Dendritic cell treated with granulocyte-macrophage colony-stimulating factor and Interleukin-4, amounts not matched to agents 40 ng/mL and 50 ng/mL, for 4 days (primary cell): ENCODE results near the gene SLC30A2.

ENCODE experiments used
- H3K27ac Mint-ChIP-seq: one replicate; pipeline ENCODE4 v1.8.0; 2022; ENCODE audit warnings: mild to moderate bottlenecking, mixed read lengths
- H3K27me3 Mint-ChIP-seq: one replicate; pipeline ENCODE4 v1.8.0; 2022; ENCODE audit warnings: mild to moderate bottlenecking, mixed read lengths
- H3K36me3 Mint-ChIP-seq: one replicate; pipeline ENCODE4 v1.8.0; 2022; ENCODE audit warnings: low read depth, mixed read lengths
- H3K4me1 Mint-ChIP-seq: one replicate; pipeline ENCODE4 v1.8.0; 2022; ENCODE audit warnings: low read depth, mixed read lengths
- H3K4me3 Mint-ChIP-seq: one replicate; pipeline ENCODE4 v1.8.0; 2022; ENCODE audit warnings: mild to moderate bottlenecking, moderate library complexity, mixed read lengths
- H3K9me3 Mint-ChIP-seq: one replicate; pipeline ENCODE4 v1.8.0; 2022; ENCODE audit warnings: mixed read lengths
- intact Hi-C: fragments of 100-400 bp; cut with micrococcal nuclease; formaldehyde crosslinking; loops from one replicate; pipeline ENCODE4 v1.15.0; 2022

SLC30A2 gene

GRCh38 chr1:26041401-26041800 lies 4.5 kb downstream of the SLC30A2 start:
- H3K4me1 Mint-ChIP-seq = peaks cover 3% of the 10 kb centered on the region

GRCh38 chr1:26038904-26039303 lies 7.0 kb downstream of the SLC30A2 start:
- H3K4me3 Mint-ChIP-seq = no peak overlapping the region
- H3K4me1 Mint-ChIP-seq = peaks cover 21% of the 10 kb centered on the region
- peaks cover 7% of the 10 kb centered on the region for H3K36me3 Mint-ChIP-seq

More at GRCh38 chr1:26041401-26041800, 4.5 kb downstream of the SLC30A2 start:
- intact Hi-C loops = no loop called here
- Mint-ChIP-seq H3K9me3 (no peaks in the 10 kb centered on the region), H3K27ac (no peak overlapping the region), H3K36me3 (no peaks in the 10 kb centered on the region), H3K4me3 (no peak overlapping the region), H3K27me3 (peaks cover 73% of the 10 kb centered on the region)

GRCh38 chr1:26038477-26038876 lies 7.4 kb downstream of the SLC30A2 start:
- Mint-ChIP-seq H3K27me3 (peaks cover 65% of the 10 kb centered on the region), H3K36me3 (peaks cover 7% of the 10 kb centered on the region), H3K4me3 (no peak overlapping the region), H3K27ac (no peak overlapping the region), H3K9me3 (no peaks in the 10 kb centered on the region), H3K4me1 (peaks cover 21% of the 10 kb centered on the region)
- intact Hi-C loops = loop anchor here (5.0 kb wide), 1 partner anchor 124 kb away; no protein-coding TSS in a partner anchor

More at GRCh38 chr1:26038904-26039303, 7.0 kb downstream of the SLC30A2 start:
- Mint-ChIP-seq H3K27ac (no peak overlapping the region), H3K27me3 (peaks cover 65% of the 10 kb centered on the region), H3K9me3 (no peaks in the 10 kb centered on the region)
- intact Hi-C loops = loop anchor here (5.0 kb wide), 1 partner anchor 123 kb away; no protein-coding TSS in a partner anchor

- intact Hi-C loops = loop anchor here (5.0 kb wide), 1 partner anchor 124 kb away; no protein-coding TSS in a partner anchor
- H3K9me3 Mint-ChIP-seq = no peaks in the 10 kb centered on the region
- peaks cover 21% of the 10 kb centered on the region for H3K4me1 Mint-ChIP-seq
- no peak overlapping the region for H3K4me3 Mint-ChIP-seq
- peaks cover 7% of the 10 kb centered on the region for H3K36me3 Mint-ChIP-seq
- H3K27me3 Mint-ChIP-seq = peaks cover 60% of the 10 kb centered on the region
- no peak overlapping the region for H3K27ac Mint-ChIP-seq
These were observed 8.0 kb downstream of the SLC30A2 start for GRCh38 chr1:26037904-26038303.

- Mint-ChIP-seq H3K36me3 (peaks cover 7% of the 10 kb centered on the region), H3K27me3 (peaks cover 62% of the 10 kb centered on the region), H3K4me1 (peaks cover 32% of the 10 kb centered on the region), H3K4me3 (no peak overlapping the region), H3K9me3 (no peaks in the 10 kb centered on the region), H3K27ac (no peak overlapping the region)
- intact Hi-C loops = loop anchor here (5.0 kb wide), 1 partner anchor 125 kb away; no protein-coding TSS in a partner anchor
These were observed 9.1 kb downstream of the SLC30A2 start for GRCh38 chr1:26036756-26037281.

- Mint-ChIP-seq H3K27me3 (peaks cover 59% of the 10 kb centered on the region), H3K9me3 (no peaks in the 10 kb centered on the region), H3K4me1 (peaks cover 35% of the 10 kb centered on the region), H3K27ac (peak overlapping the region; percentile 81), H3K4me3 (peak overlapping the region; percentile 93), H3K36me3 (peaks cover 7% of the 10 kb centered on the region)
- intact Hi-C loops = loop anchor here (5.0 kb wide), 1 partner anchor 126 kb away; no protein-coding TSS in a partner anchor
These were observed 9.8 kb downstream of the SLC30A2 start for GRCh38 chr1:26035959-26036755.

- H3K36me3 Mint-ChIP-seq = peaks cover 7% of the 10 kb centered on the region
- peaks cover 63% of the 10 kb centered on the region for H3K27me3 Mint-ChIP-seq
- intact Hi-C loops = loop anchor here (5.0 kb wide), 1 partner anchor 127 kb away; no protein-coding TSS in a partner anchor
- H3K4me3 Mint-ChIP-seq = peak overlapping the region; percentile 93
- H3K27ac Mint-ChIP-seq = peak overlapping the region; percentile 81
- H3K4me1 Mint-ChIP-seq = peaks cover 41% of the 10 kb centered on the region
- H3K9me3 Mint-ChIP-seq = no peaks in the 10 kb centered on the region
These were observed 10.5 kb downstream of the SLC30A2 start for GRCh38 chr1:26035203-26035958.

GRCh38 chr1:26034504-26035202 lies 11.3 kb downstream of the SLC30A2 start:
- intact Hi-C loops = loop anchor here (5.0 kb wide), 1 partner anchor 128 kb away; no protein-coding TSS in a partner anchor
- H3K27me3 Mint-ChIP-seq = peaks cover 61% of the 10 kb centered on the region
- peak overlapping the region; percentile 81 for H3K27ac Mint-ChIP-seq
- peaks cover 41% of the 10 kb centered on the region for H3K4me1 Mint-ChIP-seq
- peak overlapping the region; percentile 93 for H3K4me3 Mint-ChIP-seq
- H3K9me3 Mint-ChIP-seq = no peaks in the 10 kb centered on the region
- peaks cover 7% of the 10 kb centered on the region for H3K36me3 Mint-ChIP-seq

GRCh38 chr1:26032656-26033357 lies 13.1 kb downstream of the SLC30A2 start:
- no peak overlapping the region for H3K4me3 Mint-ChIP-seq
- peak overlapping the region; percentile 11 for H3K27ac Mint-ChIP-seq
- peaks cover 57% of the 10 kb centered on the region for H3K27me3 Mint-ChIP-seq
- intact Hi-C loops = no loop called here
- no peaks in the 10 kb centered on the region for H3K9me3 Mint-ChIP-seq
- peaks cover 7% of the 10 kb centered on the region for H3K36me3 Mint-ChIP-seq
- peaks cover 56% of the 10 kb centered on the region for H3K4me1 Mint-ChIP-seq

- no peaks in the 10 kb centered on the region for H3K9me3 Mint-ChIP-seq
- H3K27me3 Mint-ChIP-seq = peaks cover 51% of the 10 kb centered on the region
- H3K4me1 Mint-ChIP-seq = peaks cover 67% of the 10 kb centered on the region
- peak overlapping the region; percentile 11 for H3K27ac Mint-ChIP-seq
- H3K36me3 Mint-ChIP-seq = peaks cover 7% of the 10 kb centered on the region
- no peak overlapping the region for H3K4me3 Mint-ChIP-seq
- intact Hi-C loops = no loop called here
These were observed 14.2 kb downstream of the SLC30A2 start for GRCh38 chr1:26031611-26032220.

GRCh38 chr1:26031196-26031595 lies 14.7 kb downstream of the SLC30A2 start:
- H3K27me3 Mint-ChIP-seq = peaks cover 47% of the 10 kb centered on the region
- intact Hi-C loops = no loop called here
- H3K4me1 Mint-ChIP-seq = peaks cover 69% of the 10 kb centered on the region
- no peak overlapping the region for H3K27ac Mint-ChIP-seq
- H3K9me3 Mint-ChIP-seq = no peaks in the 10 kb centered on the region
- H3K36me3 Mint-ChIP-seq = peaks cover 7% of the 10 kb centered on the region
- H3K4me3 Mint-ChIP-seq = no peak overlapping the region

- H3K27ac Mint-ChIP-seq = no peak overlapping the region
- peaks cover 44% of the 10 kb centered on the region for H3K27me3 Mint-ChIP-seq
- no peak overlapping the region for H3K4me3 Mint-ChIP-seq
- no peaks in the 10 kb centered on the region for H3K36me3 Mint-ChIP-seq
- no peaks in the 10 kb centered on the region for H3K9me3 Mint-ChIP-seq
- peaks cover 57% of the 10 kb centered on the region for H3K4me1 Mint-ChIP-seq
- intact Hi-C loops = no loop called here
These were observed 15.9 kb downstream of the SLC30A2 start for GRCh38 chr1:26029864-26030481.
